GM10266 (cell line): Measurements from ENCODE around the gene TLX3.
"Not testable (repeated sequence)": the region's sequence is repeated elsewhere in the genome, so short reads cannot be mapped to it uniquely, and the experiment has no call there.

Experiments used
- DNase-seq: peaks from one replicate; pipeline ENCODE4 v3.0.0; 2012; ENCODE audit errors: extremely low spot score
- TF ChIP-seq, protein P1 (sequence below): IDR thresholded peaks from 2 replicates; pipeline ENCODE4 v1.5.1; 2012; ENCODE audit warnings: mild to moderate bottlenecking, low read depth; ENCODE audit not compliant: control insufficient read depth, insufficient read depth; ENCODE audit errors: missing control alignments

The TLX3 gene

DNA sequence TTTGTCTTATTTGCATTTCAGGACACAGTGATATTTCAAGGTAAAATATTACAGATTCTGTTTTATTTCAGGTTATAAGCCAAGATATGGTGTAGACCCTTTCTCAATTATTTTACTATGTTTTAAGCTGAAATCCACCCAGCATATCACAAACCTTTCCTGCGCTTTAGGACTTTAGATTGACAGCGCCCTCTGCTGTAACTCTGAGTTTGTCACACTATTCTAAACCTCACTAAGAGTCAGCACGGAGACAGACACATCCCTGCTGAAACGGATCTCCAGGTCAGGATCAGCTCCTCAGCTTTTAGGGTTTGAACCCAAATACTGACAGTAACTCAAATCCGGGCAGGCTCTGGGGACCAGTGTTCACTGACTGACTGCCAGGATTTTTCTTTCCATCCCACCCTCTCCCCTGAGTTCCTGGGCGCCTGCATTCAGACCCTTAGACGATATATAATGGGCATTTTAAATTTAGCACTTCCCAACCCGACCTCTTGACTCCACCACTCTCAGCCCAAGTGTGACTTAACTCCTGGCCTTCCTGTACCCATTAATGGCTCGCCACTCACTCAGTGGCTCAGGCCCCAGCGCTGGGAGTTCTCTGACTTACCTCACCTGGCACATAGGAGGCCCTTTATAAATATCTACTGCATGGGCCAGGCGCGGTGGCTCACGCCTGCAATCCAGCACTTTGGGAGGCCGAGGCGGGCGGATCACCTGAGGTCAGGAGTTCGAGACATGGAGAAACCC lies 33.5 kb downstream of the TLX3 start:
- no peak for DNase-seq
- TF ChIP-seq, protein P1, sequence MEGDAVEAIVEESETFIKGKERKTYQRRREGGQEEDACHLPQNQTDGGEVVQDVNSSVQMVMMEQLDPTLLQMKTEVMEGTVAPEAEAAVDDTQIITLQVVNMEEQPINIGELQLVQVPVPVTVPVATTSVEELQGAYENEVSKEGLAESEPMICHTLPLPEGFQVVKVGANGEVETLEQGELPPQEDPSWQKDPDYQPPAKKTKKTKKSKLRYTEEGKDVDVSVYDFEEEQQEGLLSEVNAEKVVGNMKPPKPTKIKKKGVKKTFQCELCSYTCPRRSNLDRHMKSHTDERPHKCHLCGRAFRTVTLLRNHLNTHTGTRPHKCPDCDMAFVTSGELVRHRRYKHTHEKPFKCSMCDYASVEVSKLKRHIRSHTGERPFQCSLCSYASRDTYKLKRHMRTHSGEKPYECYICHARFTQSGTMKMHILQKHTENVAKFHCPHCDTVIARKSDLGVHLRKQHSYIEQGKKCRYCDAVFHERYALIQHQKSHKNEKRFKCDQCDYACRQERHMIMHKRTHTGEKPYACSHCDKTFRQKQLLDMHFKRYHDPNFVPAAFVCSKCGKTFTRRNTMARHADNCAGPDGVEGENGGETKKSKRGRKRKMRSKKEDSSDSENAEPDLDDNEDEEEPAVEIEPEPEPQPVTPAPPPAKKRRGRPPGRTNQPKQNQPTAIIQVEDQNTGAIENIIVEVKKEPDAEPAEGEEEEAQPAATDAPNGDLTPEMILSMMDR: peak; percentile 65

DNA sequence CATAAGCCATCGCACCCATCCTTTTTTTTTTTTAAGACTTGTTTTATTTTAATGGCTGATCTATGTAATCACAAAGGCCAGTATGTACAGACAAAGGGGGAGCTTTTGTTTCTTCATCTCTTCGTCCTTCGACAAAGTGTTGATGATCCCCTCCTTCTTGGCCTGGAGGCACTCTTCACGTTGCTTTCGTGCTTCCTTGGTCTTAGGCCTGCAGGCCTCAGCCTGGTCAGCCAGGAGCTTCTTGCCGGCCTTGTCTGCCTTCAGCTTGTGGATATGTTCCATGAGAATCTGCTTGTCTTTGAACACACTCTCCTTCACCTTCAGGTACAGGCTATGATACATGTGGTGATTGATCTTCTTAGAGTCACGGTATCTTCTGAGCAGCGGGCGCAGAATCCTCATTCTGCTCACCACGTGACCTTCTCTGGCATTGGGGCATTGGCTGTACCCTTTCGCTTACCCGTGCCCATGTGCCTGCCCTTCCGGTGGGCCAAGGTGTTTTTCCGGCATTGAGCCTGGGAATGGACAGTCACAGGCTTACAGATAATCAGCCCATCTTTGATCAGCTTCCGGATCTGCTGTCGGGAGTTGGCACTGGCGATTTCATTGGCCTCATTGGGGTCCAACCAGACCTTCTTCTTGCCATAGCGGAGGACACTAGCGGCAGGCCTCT lies 36.0 kb downstream of the TLX3 start:
- TF ChIP-seq, protein P1: no peak
- DNase-seq: no peak

DNA sequence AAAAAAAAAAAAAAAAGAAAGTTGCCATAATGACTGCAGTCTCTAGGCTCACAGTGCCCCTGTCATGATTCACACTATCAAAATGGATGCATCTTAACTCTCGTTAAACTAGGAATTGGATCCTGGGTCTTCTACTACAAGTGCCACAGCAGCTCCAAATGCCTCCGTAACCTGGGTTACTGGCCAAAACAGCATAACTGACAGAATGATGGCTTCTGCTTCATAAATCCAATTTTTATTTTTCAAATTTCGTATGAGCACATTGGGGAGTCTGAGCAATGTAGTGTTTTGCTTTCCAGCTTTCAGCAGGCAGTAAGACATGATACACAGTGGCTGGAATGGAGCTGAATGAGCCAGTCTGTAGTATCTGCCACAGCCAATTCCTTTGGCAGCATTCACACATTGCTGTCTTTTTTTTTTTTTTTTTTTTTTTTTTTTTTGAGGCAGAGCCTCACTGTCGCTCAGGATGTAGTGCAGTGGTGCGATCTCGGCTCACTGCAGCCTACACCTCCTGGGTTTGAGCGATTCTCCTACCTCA lies 42.6 kb downstream of the TLX3 start:
- TF ChIP-seq, protein P1: no peak
- no peak for DNase-seq

DNA sequence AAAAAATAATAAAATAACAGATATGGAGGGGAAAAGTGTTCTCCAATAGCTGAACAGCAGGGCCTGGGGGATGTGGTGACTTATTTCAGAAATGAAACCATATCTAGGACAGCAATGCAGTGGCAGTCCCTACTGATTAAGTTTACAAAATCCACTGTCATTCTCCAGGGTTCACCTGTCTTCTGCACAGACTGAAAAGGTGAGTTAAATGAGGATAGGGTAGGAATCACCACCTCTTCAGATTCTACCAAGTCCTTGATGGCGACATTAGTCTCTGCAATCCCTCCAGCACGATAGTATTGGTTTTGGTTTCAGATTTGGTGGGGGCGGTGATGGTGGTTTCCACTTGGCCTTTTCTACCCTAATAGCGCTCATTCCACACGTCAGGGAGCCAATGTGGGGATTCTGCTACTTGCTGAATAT lies 46.3 kb downstream of the TLX3 start:
- TF ChIP-seq, protein P1: no peak
- peak; percentile 58 for DNase-seq

DNA sequence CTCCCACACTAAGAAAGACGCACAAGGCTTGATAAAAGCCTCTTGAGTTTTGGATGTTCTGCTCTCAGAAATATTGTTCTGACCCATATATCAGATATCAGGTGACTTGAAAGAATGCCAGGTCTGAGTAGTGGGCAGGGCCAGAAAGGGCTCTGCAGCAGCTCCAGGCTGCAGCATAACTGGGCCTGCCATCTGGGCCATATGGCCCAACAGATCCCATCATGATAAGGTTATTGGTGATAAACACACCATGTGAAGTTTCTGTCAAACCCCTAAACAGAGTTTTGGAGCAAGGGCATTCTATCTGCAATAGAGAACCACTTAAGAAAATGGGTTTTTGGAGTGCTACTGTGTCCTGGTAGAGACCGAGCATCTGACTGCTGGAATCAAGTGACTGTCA lies 48.8 kb downstream of the TLX3 start:
- TF ChIP-seq, protein P1: no peak
- DNase-seq: no peak

DNA sequence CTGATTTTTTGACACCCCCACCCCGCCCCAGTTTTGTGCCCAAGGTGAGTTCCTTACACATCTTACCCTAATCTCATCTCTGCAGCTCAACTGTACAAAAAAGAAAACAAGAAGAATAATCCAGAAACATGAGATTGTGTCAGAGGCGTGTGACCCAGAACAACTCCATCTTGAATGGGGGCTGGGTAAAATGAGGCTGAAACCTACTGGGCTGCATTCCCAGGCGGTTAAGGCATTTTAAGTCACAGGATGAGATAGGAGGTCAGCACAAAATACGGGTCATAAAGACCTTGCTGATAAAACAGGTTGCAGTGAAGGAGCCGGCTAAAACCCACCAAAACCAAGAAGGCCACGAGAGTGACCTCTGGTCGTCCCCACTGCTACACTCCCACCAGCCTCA lies 52.1 kb downstream of the TLX3 start:
- DNase-seq: not testable (repeated sequence)
